SW480 (cell line): ENCODE measurements around the gene EML1.

Experiments used
- DNase-seq: peaks from one replicate; pipeline ENCODE4 v3.0.0-alpha.2; 2016; ENCODE audit warnings: low spot score

EML1 gene

GRCh38 chr14:99829450-99829849 is 36.2 kb downstream of the EML1 start:
- DNase-seq: no peak

GRCh38 chr14:99831303-99831702 is 38.1 kb downstream of the EML1 start:
- DNase-seq: no peak

GRCh38 chr14:99831903-99832685 is 38.9 kb downstream of the EML1 start:
- no peak for DNase-seq

- DNase-seq: no peak
These were observed 44.6 kb downstream of the EML1 start for GRCh38 chr14:99837822-99838221.

- DNase-seq: peak; percentile 45
These were observed 45.5 kb downstream of the EML1 start for GRCh38 chr14:99838639-99839134.

GRCh38 chr14:99839696-99840095 is 46.5 kb downstream of the EML1 start:
- no peak for DNase-seq

GRCh38 chr14:99840265-99840664 is 47.1 kb downstream of the EML1 start:
- DNase-seq: no peak

GRCh38 chr14:99840774-99841305 is 47.6 kb downstream of the EML1 start:
- no peak for DNase-seq

- no peak for DNase-seq
These were observed 48.3 kb downstream of the EML1 start for GRCh38 chr14:99841436-99842071.

- no peak for DNase-seq
These were observed 48.9 kb downstream of the EML1 start for GRCh38 chr14:99842141-99842540.

- DNase-seq: no peak
These were observed 53.6 kb downstream of the EML1 start for GRCh38 chr14:99846808-99847207.

- no peak for DNase-seq
These were observed 57.5 kb downstream of the EML1 start for GRCh38 chr14:99850709-99851108.

- no peak for DNase-seq
These were observed 59.4 kb downstream of the EML1 start for GRCh38 chr14:99852578-99852977.

- peak; percentile 7 for DNase-seq
These were observed 60.0 kb downstream of the EML1 start for GRCh38 chr14:99853206-99853605.

GRCh38 chr14:99854831-99855230 is 61.6 kb downstream of the EML1 start:
- no peak for DNase-seq

- DNase-seq: no peak
These were observed 62.1 kb downstream of the EML1 start for GRCh38 chr14:99855271-99855670.

GRCh38 chr14:99857551-99857950 is 64.3 kb downstream of the EML1 start:
- no peak for DNase-seq

GRCh38 chr14:99860219-99860618 is 67.0 kb downstream of the EML1 start:
- DNase-seq: no peak

GRCh38 chr14:99862136-99862535 is 68.9 kb downstream of the EML1 start:
- no peak for DNase-seq

- no peak for DNase-seq
These were observed 69.8 kb downstream of the EML1 start for GRCh38 chr14:99863059-99863458.

- no peak for DNase-seq
These were observed 72.2 kb downstream of the EML1 start for GRCh38 chr14:99865408-99865807.

GRCh38 chr14:99870617-99871016 is 77.4 kb downstream of the EML1 start:
- DNase-seq: no peak

GRCh38 chr14:99871771-99872170 is 78.6 kb downstream of the EML1 start:
- no peak for DNase-seq
